Activated T-cell treated with anti-CD3 and anti-CD28 coated beads, Interleukin-2, amount 50 U/mL, for 72 hours (primary cell): ENCODE data around the gene GGT6. TPM values are rescaled to one million over a fixed set of nuclear protein-coding genes. Genes with fewer than 3 reads are reported as not detected.

Experiments
- ATAC-seq, 2 donors: fragments of 150-1000 bp; cut with Tn5 transposase; replicated peaks in 1 of 2; 2 replicates each; pipeline ENCODE4 v1.10.0; 2021; ENCODE audit warnings: moderate library complexity in 2 of 2, mild to moderate bottlenecking in 1 of 2
- DNase-seq, 2 donors: peaks; one replicate each; pipeline ENCODE4 v3.0.0; 2021 to 2022; ENCODE audit warnings: mixed read lengths in 1 of 2
- H3K27ac Mint-ChIP-seq: one replicate; pipeline ENCODE4 v1.8.0; 2022; ENCODE audit warnings: mild to moderate bottlenecking, moderate library complexity, mixed read lengths
- H3K27me3 Mint-ChIP-seq: one replicate; pipeline ENCODE4 v1.8.0; 2022; ENCODE audit warnings: low read depth, mixed read lengths
- H3K36me3 Mint-ChIP-seq, 2 donors: one replicate each; pipeline ENCODE4 v1.8.0; 2022; ENCODE audit warnings: mixed read lengths in 2 of 2, mild to moderate bottlenecking in 1 of 2; ENCODE audit not compliant: insufficient read depth in 2 of 2
- H3K4me1 Mint-ChIP-seq: one replicate; pipeline ENCODE4 v1.8.0; 2022; ENCODE audit warnings: low read depth, mixed read lengths
- H3K4me3 Mint-ChIP-seq, 2 donors: one replicate each; pipeline ENCODE4 v1.8.0; 2022; ENCODE audit warnings: mild to moderate bottlenecking in 2 of 2, mixed read lengths in 2 of 2, moderate library complexity in 2 of 2
- H3K9me3 Mint-ChIP-seq, 2 donors: one replicate each; pipeline ENCODE4 v1.8.0; 2022; ENCODE audit warnings: mixed read lengths in 2 of 2
- total RNA-seq, 2 donors: library from RNA; stranded (reverse); gene quantifications; one replicate each; pipeline ENCODE4 v1.2.3, GENCODE V29; 2022

Gene GGT6
- total RNA-seq, 2 donors from 2014 or later: not detected

- Mint-ChIP-seq H3K36me3 (peaks cover 0 to 10% of the 10 kb centered on the region in 2 donors), H3K27ac (no peak overlapping the region), H3K4me1 (no peaks in the 10 kb centered on the region), H3K27me3 (no peaks in the 10 kb centered on the region), H3K4me3 (no peak overlapping the region), H3K9me3 (no peaks in the 10 kb centered on the region)
- DNase-seq: no peak
- ATAC-seq: no peak
Measured at GRCh38 chr17:4541328-4542002, 18.9 kb downstream of the GGT6 start.

- H3K27me3 Mint-ChIP-seq: no peaks in the 10 kb centered on the region
- ATAC-seq (no peak), DNase-seq (no peak)
- H3K4me3 Mint-ChIP-seq: no peak overlapping the region
- H3K36me3 Mint-ChIP-seq: peaks cover 0 to 10% of the 10 kb centered on the region in 2 donors
- no peaks in the 10 kb centered on the region for H3K9me3 Mint-ChIP-seq
- no peaks in the 10 kb centered on the region for H3K4me1 Mint-ChIP-seq
- no peak overlapping the region for H3K27ac Mint-ChIP-seq
Measured at GRCh38 chr17:4540687-4541327, 19.6 kb downstream of the GGT6 start.

GRCh38 chr17:4540224-4540651 lies 20.1 kb downstream of the GGT6 start:
- ATAC-seq: no peak
- H3K36me3 Mint-ChIP-seq: peaks cover 0 to 10% of the 10 kb centered on the region in 2 donors

GRCh38 chr17:4539576-4540223 lies 20.7 kb downstream of the GGT6 start:
- H3K27me3 Mint-ChIP-seq: no peaks in the 10 kb centered on the region
- ATAC-seq: no peak
- no peak overlapping the region for H3K4me3 Mint-ChIP-seq
- DNase-seq: no peak
- H3K4me1 Mint-ChIP-seq: no peaks in the 10 kb centered on the region
- no peaks in the 10 kb centered on the region for H3K9me3 Mint-ChIP-seq
- H3K36me3 Mint-ChIP-seq: peaks cover 0 to 8% of the 10 kb centered on the region in 2 donors
- H3K27ac Mint-ChIP-seq: no peak overlapping the region

More at GRCh38 chr17:4540224-4540651, 20.1 kb downstream of the GGT6 start:
- no peaks in the 10 kb centered on the region for H3K4me1 Mint-ChIP-seq
- DNase-seq: no peak
- no peaks in the 10 kb centered on the region for H3K27me3 Mint-ChIP-seq
- no peak overlapping the region for H3K4me3 Mint-ChIP-seq
- no peak overlapping the region for H3K27ac Mint-ChIP-seq
- no peaks in the 10 kb centered on the region for H3K9me3 Mint-ChIP-seq

GRCh38 chr17:4539025-4539424 lies 21.4 kb downstream of the GGT6 start:
- H3K4me3 Mint-ChIP-seq: no peak overlapping the region
- no peaks in the 10 kb centered on the region for H3K9me3 Mint-ChIP-seq
- ATAC-seq (no peak), DNase-seq (no peak)
- H3K4me1 Mint-ChIP-seq: no peaks in the 10 kb centered on the region
- H3K27me3 Mint-ChIP-seq: no peaks in the 10 kb centered on the region
- H3K36me3 Mint-ChIP-seq: peaks cover 0 to 8% of the 10 kb centered on the region in 2 donors
- H3K27ac Mint-ChIP-seq: no peak overlapping the region

GRCh38 chr17:4538236-4539002 lies 22.0 kb downstream of the GGT6 start:
- no peak for DNase-seq

GRCh38 chr17:4537451-4538235 lies 22.7 kb downstream of the GGT6 start:
- no peak overlapping the region for H3K4me3 Mint-ChIP-seq
- no peak for ATAC-seq
- no peaks in the 10 kb centered on the region for H3K27me3 Mint-ChIP-seq
- peaks cover 0 to 8% of the 10 kb centered on the region in 2 donors for H3K36me3 Mint-ChIP-seq
- DNase-seq: no peak
- H3K9me3 Mint-ChIP-seq: no peaks in the 10 kb centered on the region
- no peaks in the 10 kb centered on the region for H3K4me1 Mint-ChIP-seq
- H3K27ac Mint-ChIP-seq: no peak overlapping the region

More at GRCh38 chr17:4538236-4539002, 22.0 kb downstream of the GGT6 start:
- Mint-ChIP-seq H3K9me3 (no peaks in the 10 kb centered on the region), H3K27ac (no peak overlapping the region), H3K36me3 (peaks cover 0 to 8% of the 10 kb centered on the region in 2 donors), H3K4me3 (no peak overlapping the region), H3K27me3 (no peaks in the 10 kb centered on the region), H3K4me1 (no peaks in the 10 kb centered on the region)
- no peak for ATAC-seq

- no peak for ATAC-seq
- Mint-ChIP-seq H3K4me1 (no peaks in the 10 kb centered on the region), H3K9me3 (no peaks in the 10 kb centered on the region), H3K4me3 (no peak overlapping the region), H3K36me3 (peaks cover 0 to 5% of the 10 kb centered on the region in 2 donors), H3K27me3 (peaks cover 5% of the 10 kb centered on the region), H3K27ac (no peak overlapping the region)
- DNase-seq: no peak
Measured at GRCh38 chr17:4536742-4537411, 23.5 kb downstream of the GGT6 start.

GRCh38 chr17:4536259-4536741 lies 24.1 kb downstream of the GGT6 start:
- Mint-ChIP-seq H3K4me3 (no peak overlapping the region), H3K4me1 (no peaks in the 10 kb centered on the region), H3K27ac (no peak overlapping the region), H3K36me3 (peaks cover 0 to 5% of the 10 kb centered on the region in 2 donors), H3K27me3 (peaks cover 7% of the 10 kb centered on the region), H3K9me3 (no peaks in the 10 kb centered on the region)
- DNase-seq: no peak
- ATAC-seq: no peak

- DNase-seq: no peak
- ATAC-seq: no peak
Measured at GRCh38 chr17:4535667-4536258, 24.6 kb downstream of the GGT6 start.

GRCh38 chr17:4534928-4535666 lies 25.3 kb downstream of the GGT6 start:
- Mint-ChIP-seq H3K27me3 (peaks cover 7% of the 10 kb centered on the region), H3K36me3 (peaks cover 0 to 4% of the 10 kb centered on the region in 2 donors), H3K4me1 (no peaks in the 10 kb centered on the region), H3K27ac (no peak overlapping the region), H3K9me3 (no peaks in the 10 kb centered on the region), H3K4me3 (no peak overlapping the region)
- DNase-seq: no peak
- ATAC-seq: no peak

More at GRCh38 chr17:4535667-4536258, 24.6 kb downstream of the GGT6 start:
- Mint-ChIP-seq H3K9me3 (no peaks in the 10 kb centered on the region), H3K4me3 (no peak overlapping the region), H3K27me3 (peaks cover 7% of the 10 kb centered on the region), H3K4me1 (no peaks in the 10 kb centered on the region), H3K36me3 (peaks cover 0 to 4% of the 10 kb centered on the region in 2 donors), H3K27ac (no peak overlapping the region)
